GM19372 (cell line): ENCODE measurements around the gene EHMT2.
"Not testable (repeated sequence)": the region's sequence is repeated elsewhere in the genome, so short reads cannot be mapped to it uniquely, and the experiment has no call there.

Experiments used
- ATAC-seq: cut with Tn5 transposase; IDR thresholded peaks from one replicate; pipeline ENCODE4 v1.9.1; 2021; ENCODE audit warnings: mild to moderate bottlenecking, low read depth, moderate library complexity; ENCODE audit not compliant: unreplicated experiment

EHMT2 gene

GRCh38 chr6:31897612-31898382, at the start of gene EHMT2:
EHMT2 (minus strand) TSS chr6:31897698; CDS start chr6:31897677, 21 bp downstream.
- ATAC-seq = peak; percentile 39

- no peak for ATAC-seq
Observed at GRCh38 chr6:31947070-31947675, 49.7 kb upstream of the EHMT2 start.

- no peak for ATAC-seq
Observed at GRCh38 chr6:31946370-31946885, 48.9 kb upstream of the EHMT2 start.

- no peak for ATAC-seq
Observed at GRCh38 chr6:31945507-31946369, 48.2 kb upstream of the EHMT2 start, which contains the start of gene CFB. CFB (plus strand) TSS chr6:31946095; CDS start chr6:31946222, 127 bp downstream.

GRCh38 chr6:31945154-31945506, 47.6 kb upstream of the EHMT2 start:
- ATAC-seq = no peak

- ATAC-seq = no peak
Observed at GRCh38 chr6:31943742-31944141, 46.2 kb upstream of the EHMT2 start.

- no peak for ATAC-seq
Observed at GRCh38 chr6:31940256-31940664, 42.8 kb upstream of the EHMT2 start.

- no peak for ATAC-seq
Observed at GRCh38 chr6:31935823-31936222, 38.3 kb upstream of the EHMT2 start.

GRCh38 chr6:31935021-31935420, 37.5 kb upstream of the EHMT2 start:
- no peak for ATAC-seq

GRCh38 chr6:31933537-31933936, 36.0 kb upstream of the EHMT2 start:
- no peak for ATAC-seq

GRCh38 chr6:31932137-31932536, 34.6 kb upstream of the EHMT2 start:
- not testable (repeated sequence) for ATAC-seq

GRCh38 chr6:31930962-31931361, 33.5 kb upstream of the EHMT2 start:
- no peak for ATAC-seq

GRCh38 chr6:31928672-31928939, 31.1 kb upstream of the EHMT2 start:
- no peak for ATAC-seq

- ATAC-seq = no peak
Observed at GRCh38 chr6:31927863-31928671, 30.6 kb upstream of the EHMT2 start.

GRCh38 chr6:31927242-31927862, 29.9 kb upstream of the EHMT2 start, which contains the start of gene C2:
C2 (plus strand) TSS chr6:31927717; CDS start chr6:31927753, 36 bp downstream.
- ATAC-seq = no peak

GRCh38 chr6:31922942-31923341, 25.4 kb upstream of the EHMT2 start:
- no peak for ATAC-seq

- no peak for ATAC-seq
Observed at GRCh38 chr6:31920811-31921210, 23.3 kb upstream of the EHMT2 start.

GRCh38 chr6:31919624-31920303, 22.3 kb upstream of the EHMT2 start:
- no peak for ATAC-seq

GRCh38 chr6:31918069-31918720, 20.7 kb upstream of the EHMT2 start:
- ATAC-seq = no peak
